NT2/D1 (cell line): ENCODE results near the gene CPT2.

Experiments used
- SUZ12 ChIP-seq: IDR thresholded peaks from 2 replicates; pipeline ENCODE4 v1.6.1; 2011; ENCODE audit not compliant: insufficient read length, insufficient read depth; ENCODE audit errors: extremely low read depth
- YY1 ChIP-seq: IDR thresholded peaks from 2 replicates; pipeline ENCODE4 v1.6.1; 2011; ENCODE audit not compliant: insufficient read length, insufficient read depth
- ZNF274 ChIP-seq: IDR thresholded peaks from 2 replicates; pipeline ENCODE4 v1.6.1; 2011; ENCODE audit warnings: mild to moderate bottlenecking, low read depth, low read length

DNA sequence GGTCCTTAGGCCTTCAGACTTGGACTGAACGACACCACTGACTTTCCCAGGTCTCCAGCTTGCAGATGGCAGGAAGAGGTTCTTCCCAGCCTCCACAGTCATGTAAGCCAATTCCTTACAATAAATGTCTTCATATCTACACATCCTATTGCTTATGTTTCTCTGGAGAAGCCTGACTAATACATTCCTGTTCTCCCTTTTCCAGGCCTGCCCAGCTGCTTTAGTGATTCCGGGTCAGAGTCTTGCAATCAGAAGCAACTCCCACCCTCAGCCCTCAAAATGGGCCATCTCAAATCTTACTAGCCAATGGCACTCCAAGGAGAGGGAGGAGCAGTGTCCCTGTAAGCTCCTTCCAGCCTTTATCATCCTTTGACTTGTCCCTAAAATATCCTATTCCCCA, 16.4 kb upstream of the CPT2 start:
- TF ChIP-seq SUZ12 (no peak), YY1 (no peak), ZNF274 (no peak)
